ENCODE results near the gene TRPV5.

GRCh38 chr7:142913051-142913450 lies 20.5 kb downstream of the TRPV5 start:
- no peak for TF ChIP-seq POLR2A (IDR thresholded peaks at IDR 0.05; ENCODE audit: extremely low read depth, insufficient read length)
- TF ChIP-seq, protein P1, sequence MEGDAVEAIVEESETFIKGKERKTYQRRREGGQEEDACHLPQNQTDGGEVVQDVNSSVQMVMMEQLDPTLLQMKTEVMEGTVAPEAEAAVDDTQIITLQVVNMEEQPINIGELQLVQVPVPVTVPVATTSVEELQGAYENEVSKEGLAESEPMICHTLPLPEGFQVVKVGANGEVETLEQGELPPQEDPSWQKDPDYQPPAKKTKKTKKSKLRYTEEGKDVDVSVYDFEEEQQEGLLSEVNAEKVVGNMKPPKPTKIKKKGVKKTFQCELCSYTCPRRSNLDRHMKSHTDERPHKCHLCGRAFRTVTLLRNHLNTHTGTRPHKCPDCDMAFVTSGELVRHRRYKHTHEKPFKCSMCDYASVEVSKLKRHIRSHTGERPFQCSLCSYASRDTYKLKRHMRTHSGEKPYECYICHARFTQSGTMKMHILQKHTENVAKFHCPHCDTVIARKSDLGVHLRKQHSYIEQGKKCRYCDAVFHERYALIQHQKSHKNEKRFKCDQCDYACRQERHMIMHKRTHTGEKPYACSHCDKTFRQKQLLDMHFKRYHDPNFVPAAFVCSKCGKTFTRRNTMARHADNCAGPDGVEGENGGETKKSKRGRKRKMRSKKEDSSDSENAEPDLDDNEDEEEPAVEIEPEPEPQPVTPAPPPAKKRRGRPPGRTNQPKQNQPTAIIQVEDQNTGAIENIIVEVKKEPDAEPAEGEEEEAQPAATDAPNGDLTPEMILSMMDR (IDR thresholded peaks at IDR 0.05; ENCODE audit: low read depth, low read length), result no peak

All from NB4 (cell line).